ENCODE data around the gene AOPEP.

AOPEP gene

GRCh38 chr9:94726495-94727191 lies at the start of gene AOPEP:
AOPEP (plus strand) TSS chr9:94726699; CDS start chr9:94759784, 33,085 bp downstream.
- peak; percentile 76 for DNase-seq

DNA sequence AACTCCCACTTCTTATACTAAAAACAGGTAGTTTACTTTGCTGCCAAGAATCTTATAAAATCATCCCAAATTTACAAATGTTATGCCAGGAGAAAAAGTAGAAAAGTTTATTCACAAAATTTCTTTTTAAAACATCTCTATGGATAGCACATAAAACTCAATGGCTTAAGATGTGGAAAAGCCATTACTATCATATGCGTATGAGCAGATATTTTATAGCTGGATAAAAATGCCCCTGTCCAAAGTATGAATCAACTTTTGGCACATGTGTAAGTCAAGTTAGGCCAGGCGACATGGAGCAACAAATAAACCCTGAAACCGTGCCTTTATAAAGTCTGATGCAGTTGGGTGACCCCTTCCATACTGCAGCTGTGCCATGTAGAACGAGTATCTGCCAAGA lies 48.6 kb upstream of the AOPEP start:
- DNase-seq = no peak

GRCh38 chr9:94679587-94679986 lies 46.9 kb upstream of the AOPEP start:
- DNase-seq = no peak

DNA sequence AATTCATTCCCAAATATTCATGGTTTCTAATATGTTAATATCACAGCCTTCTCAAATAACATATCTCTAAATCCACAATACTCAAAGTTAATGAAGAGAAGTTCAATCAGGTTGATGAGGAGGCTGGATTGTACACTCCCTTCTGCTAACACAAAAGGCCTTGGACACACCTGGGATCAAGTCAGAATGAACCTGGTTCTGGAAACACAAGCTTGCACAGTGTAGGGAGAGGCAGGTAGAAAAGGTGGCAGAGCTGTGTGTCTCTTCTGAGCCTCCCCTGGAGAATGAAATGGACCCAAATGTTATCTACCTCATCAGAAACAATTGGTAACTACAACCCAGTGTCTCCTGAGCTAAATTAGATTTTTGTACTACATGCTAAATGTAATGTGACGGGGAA lies 46.5 kb upstream of the AOPEP start:
- no peak for DNase-seq

DNA sequence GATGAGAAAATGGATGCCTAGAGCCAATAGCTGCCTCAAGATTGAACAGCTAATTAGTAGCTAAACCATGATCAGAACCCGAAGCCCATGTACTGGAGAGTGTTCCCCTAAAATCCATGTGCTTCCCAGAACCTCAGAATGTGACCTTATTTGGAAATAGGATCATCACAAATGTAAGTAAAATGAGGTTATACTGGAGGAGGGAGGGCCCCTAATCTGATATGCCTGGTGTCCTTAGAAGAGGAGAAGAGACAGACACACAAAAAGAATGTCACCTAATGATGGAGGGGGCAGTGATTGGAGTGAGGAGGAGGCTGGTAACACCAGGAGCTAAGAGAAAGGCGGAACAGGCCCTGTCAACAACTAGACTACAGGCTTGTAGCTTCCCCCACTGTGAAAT lies 45.9 kb upstream of the AOPEP start:
- no peak for DNase-seq

DNA sequence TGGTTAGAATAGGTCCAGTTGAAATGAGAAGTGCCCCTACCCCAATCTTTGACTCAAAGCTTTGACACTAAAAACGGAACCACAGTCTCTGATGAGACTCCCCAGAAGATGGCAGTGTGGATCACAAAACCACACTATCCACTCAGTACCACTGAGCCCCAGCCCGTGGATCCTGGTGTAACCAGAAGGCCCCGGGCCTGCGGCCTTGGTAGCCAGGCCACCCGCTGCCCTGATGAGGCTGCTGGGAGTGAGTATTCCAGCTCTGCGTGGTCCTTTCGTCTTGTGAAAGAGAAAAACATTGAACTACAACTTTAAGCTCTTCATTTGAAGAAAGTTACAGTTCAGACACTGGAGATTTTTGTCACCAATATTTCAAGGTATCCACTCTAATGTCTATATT lies 45.0 kb upstream of the AOPEP start:
- DNase-seq = no peak

- no peak for DNase-seq
Measured at GRCh38 chr9:94685359-94685758, 41.1 kb upstream of the AOPEP start.

GRCh38 chr9:94687451-94687850 lies 39.0 kb upstream of the AOPEP start:
- DNase-seq = no peak

GRCh38 chr9:94690344-94690743 lies 36.2 kb upstream of the AOPEP start:
- DNase-seq = no peak

DNA sequence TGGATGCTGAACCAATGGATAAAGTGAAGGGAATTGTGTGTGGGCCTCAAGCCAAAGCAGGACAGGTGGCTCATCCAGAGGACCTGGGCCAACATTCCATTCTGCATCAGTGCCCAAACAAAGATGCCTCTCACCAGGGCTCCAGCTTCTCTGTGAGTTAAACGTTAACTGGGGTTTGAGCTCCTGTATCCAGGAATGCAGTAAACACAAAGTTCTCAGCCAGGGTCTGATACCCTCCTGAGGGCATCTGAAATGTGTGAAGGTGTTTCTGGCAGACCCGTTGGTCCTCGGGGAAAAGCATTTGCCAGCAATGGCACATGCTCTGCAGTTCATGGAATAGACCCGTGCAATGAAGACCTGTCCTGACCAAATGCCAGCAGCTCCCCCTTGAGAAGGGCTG lies 33.9 kb upstream of the AOPEP start:
- DNase-seq = no peak

DNA sequence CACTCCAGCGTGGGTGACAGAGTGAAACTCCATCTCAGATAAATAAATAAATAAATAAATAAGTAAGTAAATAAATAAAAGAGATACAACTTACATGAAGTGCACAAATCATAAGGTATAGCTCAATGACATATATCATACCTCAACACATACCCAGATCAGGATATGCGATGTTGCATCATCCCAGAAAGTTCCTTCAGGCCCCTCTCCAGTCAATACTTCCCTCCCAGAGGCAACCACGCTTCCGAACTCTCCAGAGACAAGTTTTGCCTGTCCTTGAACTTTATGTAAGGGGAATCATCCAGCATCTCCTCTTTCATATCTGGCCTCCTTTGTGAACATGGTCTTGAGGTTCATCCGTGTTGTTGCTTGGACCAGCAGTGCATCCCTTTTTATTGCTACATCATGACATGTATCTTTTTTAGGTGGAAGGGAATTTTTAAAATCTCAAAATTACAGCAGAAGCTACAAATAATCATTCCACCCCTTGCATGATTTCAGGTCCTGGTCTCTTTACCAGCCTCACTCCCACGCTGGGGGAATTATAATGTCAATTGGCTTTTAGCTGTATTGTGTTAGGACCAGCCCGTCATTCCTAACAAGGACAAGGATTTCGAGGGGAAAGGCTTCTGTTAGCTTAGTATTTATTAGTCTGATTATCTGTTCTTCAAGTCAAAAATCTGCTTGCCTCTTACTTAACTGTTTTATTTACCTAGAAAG lies 32.9 kb upstream of the AOPEP start:
- DNase-seq = no peak

- no peak for DNase-seq
Measured at GRCh38 chr9:94696545-94696944, 30.0 kb upstream of the AOPEP start.

DNA sequence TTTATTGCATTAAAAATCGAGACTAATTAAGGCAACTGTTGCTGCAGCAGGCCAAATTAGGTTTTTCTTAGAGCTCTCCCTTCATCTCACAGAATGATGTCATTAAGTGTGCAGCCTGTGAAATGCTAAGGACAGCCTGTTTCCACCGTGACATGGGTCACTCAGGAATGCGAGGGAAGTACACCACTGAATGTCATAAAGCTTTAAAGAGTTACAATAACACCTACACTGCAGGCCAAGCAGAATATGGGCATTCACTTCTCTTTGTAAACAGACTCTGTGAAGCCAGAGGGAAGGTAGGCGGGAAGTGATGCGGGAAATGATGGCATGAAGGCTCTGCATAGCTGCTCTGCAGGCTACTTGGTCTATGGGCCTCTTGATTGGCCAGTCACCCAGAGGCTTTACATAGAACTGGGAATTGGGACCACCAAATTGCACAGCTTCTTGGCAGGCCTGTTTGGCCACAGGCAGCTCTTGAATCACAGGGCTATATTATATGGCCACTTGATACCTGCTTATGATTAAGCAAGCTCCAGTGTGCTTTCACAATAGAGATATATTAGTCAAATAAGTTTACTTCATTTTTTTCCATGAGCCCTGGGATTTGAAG lies 28.4 kb upstream of the AOPEP start:
- no peak for DNase-seq

DNA sequence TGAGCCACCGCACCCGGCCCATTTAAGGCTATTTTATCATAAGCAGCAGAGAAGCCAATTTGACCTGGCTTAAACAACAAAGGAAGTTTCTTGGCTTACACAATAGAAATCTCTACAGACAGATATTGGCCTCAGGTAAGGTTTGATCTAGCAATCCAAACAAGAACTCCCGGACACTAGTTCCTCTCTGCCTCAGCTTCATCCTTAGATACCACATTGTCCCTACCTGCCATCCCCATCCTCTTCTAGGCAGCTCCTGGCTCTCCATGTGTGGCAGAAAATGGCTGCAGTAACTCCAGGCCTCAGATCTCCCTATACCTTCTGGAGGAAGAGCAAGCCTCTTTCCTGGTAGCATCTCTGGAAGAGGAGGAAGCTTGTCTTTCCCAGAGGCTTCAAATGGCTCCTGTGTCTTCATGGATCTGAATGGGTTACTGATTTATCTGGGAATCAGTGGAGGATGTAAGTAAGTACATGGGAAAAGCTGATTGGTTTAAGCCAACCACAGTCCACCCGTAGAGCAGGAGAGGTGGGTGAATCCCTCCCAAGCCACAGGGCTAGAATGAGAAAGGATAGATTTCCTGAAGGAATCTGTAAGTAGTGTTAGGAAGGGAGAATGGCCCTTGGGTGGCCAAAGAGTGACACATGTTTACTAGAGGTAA lies 26.7 kb upstream of the AOPEP start:
- DNase-seq = no peak

DNA sequence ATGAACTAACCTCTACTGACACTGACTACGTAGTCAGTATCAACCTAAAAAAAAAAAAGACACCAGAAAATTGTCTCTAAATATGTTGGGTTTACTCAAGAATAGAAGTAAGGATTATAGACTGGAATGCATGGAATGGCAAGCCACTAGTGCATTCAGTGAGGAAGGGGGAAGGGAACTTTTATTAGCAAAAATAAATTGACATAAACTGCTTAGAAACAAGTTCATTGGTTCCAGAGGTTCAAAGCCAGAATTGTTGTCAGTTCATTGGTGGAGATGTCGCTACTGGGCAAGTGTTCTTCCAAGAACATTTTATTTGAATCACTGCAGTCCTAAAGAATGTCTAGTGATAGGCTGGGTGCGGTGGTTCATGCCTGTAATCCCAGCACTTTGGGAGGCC lies 26.1 kb upstream of the AOPEP start:
- DNase-seq = no peak

DNA sequence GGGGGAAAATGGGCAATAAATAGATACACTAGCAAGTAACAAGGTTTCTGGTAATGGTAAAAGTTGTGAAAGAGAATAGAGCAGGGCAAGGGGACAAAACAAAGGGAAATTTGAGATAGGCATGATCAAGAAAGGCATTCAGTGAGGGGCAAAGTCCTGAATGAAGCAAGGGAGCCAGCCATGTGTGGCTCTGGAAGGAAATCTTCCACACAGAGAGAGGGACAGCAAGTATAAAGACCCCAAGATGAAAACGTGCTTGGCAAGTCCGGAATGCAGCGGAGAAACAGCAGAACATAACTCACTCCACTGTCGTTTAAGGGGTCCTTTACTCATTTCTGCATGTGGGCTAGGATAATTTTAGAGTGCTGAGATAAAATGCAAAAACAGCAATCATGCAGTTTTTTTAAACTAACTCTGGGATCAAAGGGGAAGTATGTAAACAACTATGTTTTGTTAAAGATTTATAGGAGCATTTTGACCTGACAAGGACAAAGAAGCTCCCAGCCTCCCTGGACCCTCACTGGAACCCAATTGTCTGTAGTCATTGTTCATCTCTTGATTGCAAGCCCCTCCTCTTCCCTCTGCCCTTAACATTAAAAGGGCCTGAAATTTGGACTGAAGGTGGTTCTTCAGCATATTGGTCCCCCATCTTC lies 22.9 kb upstream of the AOPEP start:
- no peak for DNase-seq

- DNase-seq = no peak
Measured at GRCh38 chr9:94705162-94705702, 21.3 kb upstream of the AOPEP start.

GRCh38 chr9:94706922-94707321 lies 19.6 kb upstream of the AOPEP start:
- no peak for DNase-seq

DNA sequence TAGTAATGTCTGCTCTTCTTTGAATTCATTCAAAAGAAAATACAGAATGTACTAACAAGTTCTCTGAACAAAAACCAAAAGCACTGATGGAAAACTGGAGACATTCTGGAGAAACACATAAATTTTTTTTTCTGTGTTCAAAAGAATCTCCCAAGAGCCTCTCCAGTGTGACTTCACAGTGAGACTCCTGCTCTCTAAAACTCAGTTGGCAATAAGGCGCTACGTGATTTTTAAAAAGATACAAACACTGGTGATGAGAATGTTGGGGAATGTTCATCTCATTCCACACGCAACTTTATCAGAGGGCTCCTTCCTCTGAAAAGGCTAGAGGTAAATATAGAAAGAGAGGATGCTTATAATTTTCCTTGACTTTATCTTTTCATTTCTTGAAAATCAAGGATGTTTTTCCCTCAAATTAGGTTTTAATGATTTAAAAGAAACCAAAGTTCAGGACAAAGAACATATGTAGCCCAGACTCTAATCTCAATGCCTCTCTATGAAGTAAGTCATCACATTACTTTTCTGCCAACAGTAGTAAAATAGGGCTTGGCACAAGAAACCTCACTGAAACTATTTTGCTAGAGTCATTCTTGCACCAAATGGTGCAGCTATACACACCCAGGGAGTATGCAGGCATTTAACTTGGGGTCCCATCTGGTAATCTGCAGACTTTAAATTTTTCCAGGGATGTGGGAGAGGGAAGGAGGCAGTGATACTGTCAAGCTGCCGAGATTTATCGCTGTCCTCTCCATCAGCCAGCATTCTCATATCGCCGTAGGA lies 12.9 kb upstream of the AOPEP start:
- DNase-seq = no peak

DNA sequence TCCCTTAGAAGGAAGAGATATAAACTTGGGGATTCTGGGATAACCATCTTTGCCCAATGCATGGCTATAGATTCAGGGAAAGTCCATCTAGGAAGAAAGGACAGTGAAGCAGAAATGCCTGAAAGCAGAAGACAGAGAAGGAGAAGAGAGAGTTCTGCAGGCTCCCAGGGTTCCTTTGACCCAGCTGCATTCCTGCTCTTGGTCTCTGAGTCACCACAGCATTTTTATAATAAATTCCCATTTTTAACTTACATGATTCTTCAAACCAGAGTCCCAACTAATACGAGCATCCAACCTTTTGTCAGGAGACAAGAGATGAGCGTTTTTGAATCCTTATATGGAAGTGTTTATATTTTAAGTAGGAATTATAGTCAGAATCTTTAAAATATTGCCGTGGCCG lies 12.0 kb upstream of the AOPEP start:
- DNase-seq = no peak

GRCh38 chr9:94717761-94718160 lies 8.7 kb upstream of the AOPEP start:
- DNase-seq = no peak

GRCh38 chr9:94718936-94719335 lies 7.6 kb upstream of the AOPEP start:
- DNase-seq = no peak
